ENCODE results near the gene TAX1BP3.

Gene TAX1BP3

DNA sequence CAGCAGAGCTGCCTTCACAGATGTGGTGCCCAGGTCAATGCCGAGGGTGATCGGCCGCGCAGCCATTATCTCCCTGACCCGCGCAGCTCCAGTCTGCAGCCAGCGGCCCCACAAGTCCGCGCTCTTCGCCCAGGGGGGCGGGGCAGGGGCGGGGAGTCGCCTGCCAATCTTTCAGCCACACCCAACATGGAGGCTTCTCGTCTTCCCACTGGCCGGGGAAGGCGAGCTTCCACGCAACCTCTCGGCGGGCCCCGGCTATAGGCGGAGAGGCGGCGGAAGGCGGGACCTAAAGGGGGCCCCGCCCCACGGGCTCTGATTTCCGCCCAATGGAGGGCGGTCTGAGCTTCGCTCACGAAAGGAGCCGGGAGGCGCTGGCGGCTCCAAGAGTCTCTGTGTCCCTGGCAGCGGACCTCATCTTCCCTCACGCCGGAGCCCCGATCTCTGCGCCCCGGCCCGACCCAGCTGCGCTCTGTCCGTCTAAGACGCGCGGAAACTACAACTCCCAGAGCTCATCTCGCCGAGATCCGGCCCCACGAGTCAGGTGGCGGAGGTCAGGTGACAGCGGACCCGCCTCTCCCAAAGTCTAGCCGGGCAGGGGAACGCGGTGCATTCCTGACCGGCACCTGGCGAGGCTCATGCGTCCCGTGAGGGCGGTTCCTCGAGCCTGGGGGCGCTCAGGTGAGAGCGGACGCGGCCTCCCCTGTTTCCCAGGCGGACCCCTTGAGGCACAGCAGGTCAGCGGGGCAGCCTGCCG lies 32.0 kb downstream of the TAX1BP3 start, which contains the start of the genes CTNS and SHPK:
TSS of gene CTNS (plus strand) at position 607 of the 754 bp plus-strand sequence. CDS start 3,447 bp downstream, outside the sequence.
TSS of gene SHPK (minus strand) at position 97 of the 754 bp plus-strand sequence. CDS start at position 66, 31 bp downstream.
- TF ChIP-seq CTCF (IDR thresholded peaks at IDR 0.05; ENCODE audit: extremely low read depth, missing control alignments): no peak
- peak; percentile 99 for DNase-seq (ENCODE audit: low spot score)

DNA sequence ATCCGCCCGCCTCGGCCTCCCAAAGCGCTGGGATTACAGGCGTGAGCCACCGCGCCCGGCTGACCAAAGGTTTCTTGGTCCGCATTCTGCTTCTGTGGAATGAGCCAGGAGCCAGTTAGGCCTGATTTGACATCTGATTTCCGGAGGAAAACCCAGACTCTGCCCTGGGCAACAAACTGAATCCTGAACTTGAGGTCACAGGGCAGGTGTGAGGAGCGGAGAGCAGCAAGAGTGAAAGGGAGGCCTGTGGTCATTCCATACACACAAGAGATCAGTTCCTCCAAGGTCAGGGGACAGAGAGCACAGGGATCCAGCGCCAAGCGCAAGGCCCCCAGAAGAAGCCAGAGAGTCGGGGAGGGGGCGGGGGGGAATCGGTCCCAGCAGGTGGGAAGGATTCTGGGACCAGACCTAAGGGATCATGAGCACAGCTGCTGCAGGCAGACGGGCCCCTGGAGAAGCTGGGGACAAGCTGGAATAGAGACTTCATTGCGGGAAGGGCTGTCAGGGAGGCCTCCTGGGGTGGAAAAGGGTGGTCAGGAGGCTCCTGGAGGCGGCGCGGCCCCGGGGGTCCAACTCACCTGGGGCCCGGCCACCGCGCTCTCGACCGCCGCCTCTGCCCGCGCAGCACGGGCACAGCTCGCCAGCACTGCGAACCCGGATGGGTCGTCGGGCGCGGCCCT lies 32.8 kb downstream of the TAX1BP3 start:
- DNase-seq (ENCODE audit: low spot score): no peak

DNA sequence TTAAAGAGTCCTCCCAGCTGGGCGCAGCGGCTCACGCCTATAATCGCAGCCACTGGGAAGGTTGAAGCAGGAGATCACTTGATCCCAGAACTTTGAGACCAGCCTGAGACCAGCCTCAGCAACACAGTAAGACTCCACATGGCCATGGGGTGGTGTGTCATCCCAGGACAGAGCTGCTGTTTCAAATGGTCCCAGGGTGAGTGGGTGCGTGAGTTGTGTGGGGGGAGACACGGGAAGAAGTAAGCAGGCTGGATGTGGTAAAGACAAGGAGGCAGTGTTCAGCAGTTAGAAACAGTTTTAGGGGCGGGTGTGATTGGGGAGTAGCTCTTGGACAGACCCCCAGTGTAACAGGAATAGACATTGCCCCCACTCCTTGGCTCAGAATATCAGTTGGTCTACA lies 36.1 kb downstream of the TAX1BP3 start:
- DNase-seq (ENCODE audit: low spot score): no peak
- TF ChIP-seq CTCF (IDR thresholded peaks at IDR 0.05; ENCODE audit: extremely low read depth, missing control alignments): no peak

More for the DNA sequence above, 32.8 kb downstream of the TAX1BP3 start:
- TF ChIP-seq CTCF (IDR thresholded peaks at IDR 0.05; ENCODE audit: extremely low read depth, missing control alignments): no peak

- TF ChIP-seq CTCF (IDR thresholded peaks at IDR 0.05; ENCODE audit: extremely low read depth, missing control alignments): no peak
- DNase-seq (ENCODE audit: low spot score): no peak
These were observed 37.6 kb downstream of the TAX1BP3 start for GRCh38 chr17:3630781-3631180.

DNA sequence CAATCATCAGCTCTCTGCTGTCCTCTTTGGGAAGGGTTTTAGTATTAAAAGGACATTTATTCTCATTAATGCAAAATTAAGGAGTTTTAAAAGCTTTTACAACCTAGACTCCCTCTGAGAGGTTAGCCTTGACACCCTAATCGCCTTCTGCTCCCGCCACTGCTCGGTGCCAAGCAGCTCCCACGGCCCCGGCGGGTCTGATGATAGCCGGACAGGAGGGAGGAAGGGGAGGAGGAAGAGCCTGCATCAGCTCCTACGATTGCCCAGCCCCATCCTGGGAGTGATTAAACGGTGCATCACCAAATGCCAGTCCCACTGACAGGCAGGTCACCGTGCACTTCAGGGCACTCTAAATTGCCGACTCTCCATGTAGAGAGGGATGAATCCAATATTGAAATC lies 40.6 kb downstream of the TAX1BP3 start:
- no peak for DNase-seq (ENCODE audit: low spot score)
- TF ChIP-seq CTCF (IDR thresholded peaks at IDR 0.05; ENCODE audit: extremely low read depth, missing control alignments): no peak

DNA sequence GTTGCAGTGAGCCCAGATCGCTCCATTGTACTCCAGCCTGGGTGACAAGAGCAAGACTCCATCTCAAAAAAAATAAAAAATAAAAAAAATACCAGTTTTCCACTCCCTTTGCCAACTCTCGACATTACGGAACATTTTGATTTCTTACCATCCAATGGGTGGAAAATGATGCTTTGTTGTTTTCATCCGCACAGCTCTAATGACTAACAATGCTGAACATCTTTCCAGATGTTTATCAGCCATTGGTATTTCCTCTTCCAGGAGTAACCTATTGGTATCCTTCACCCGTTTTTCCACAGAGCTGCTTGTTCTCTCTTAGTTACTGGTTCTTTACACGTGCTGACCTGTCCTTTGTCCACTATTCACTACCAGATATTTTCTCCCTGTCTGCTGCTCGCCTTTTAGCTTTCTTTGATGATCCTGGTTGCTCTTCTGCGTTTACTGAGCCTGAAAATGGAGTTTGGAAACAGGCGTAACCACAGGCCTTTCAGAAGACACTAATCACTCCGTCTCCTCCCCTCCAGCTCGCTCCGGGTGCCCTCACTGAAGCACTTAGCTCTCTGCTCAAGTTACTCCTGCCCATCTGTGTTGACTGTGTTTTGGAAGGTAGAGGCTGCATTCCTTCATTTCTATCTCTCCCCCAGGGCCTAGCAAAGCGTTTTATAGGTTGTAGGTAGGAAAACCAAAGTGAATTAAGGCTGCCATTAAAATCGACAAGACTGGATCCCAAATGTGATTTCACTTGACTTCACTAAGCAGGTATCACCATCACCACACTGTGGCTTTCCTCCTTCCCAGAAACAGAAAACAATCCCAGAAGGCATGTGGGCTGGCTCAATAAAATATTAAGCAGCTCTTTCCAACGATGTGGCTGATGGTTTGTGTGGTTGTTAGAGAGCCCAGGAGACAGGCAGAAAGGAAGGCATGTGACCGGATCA lies 41.3 kb downstream of the TAX1BP3 start:
- TF ChIP-seq CTCF (IDR thresholded peaks at IDR 0.05; ENCODE audit: extremely low read depth, missing control alignments): no peak
- DNase-seq (ENCODE audit: low spot score): no peak
